GM23338 (cell line): ENCODE results near the gene OR6C65. TPM values are rescaled to one million over a fixed set of nuclear protein-coding genes. Genes with fewer than 3 reads are reported as not detected.

Source experiments
- ATAC-seq: fragments of 200-7000 bp; cut with Tn5 transposase; 3 replicates; pipeline ENCODE4 v1.9.1; 2020
- DNase-seq: peaks from one replicate; pipeline ENCODE4 v3.0.0-alpha.2; 2015; ENCODE audit warnings: low spot score
- H2AFZ ChIP-seq: fragments of 200-600 bp; sonication (generic); 2 replicates; pipeline ENCODE4 v1.8.0; 2016; ENCODE audit warnings: antibody characterized with exemption, mild to moderate bottlenecking, moderate library complexity
- H3F3A ChIP-seq: fragments of 200-600 bp; sonication (generic); replicated peaks from 2 replicates; pipeline ENCODE4 v1.8.0; 2017; ENCODE audit warnings: antibody characterized with exemption, mixed run types, low read depth
- H3K27ac ChIP-seq: fragments of 200-600 bp; sonication (generic); 2 replicates; pipeline ENCODE4 v1.6.1; 2016; ENCODE audit warnings: low read depth
- H3K27me3 ChIP-seq: fragments of 200-600 bp; sonication (generic); 2 replicates; pipeline ENCODE4 v1.8.0; 2016; ENCODE audit warnings: mild to moderate bottlenecking, mixed run types, moderate library complexity; ENCODE audit not compliant: insufficient read depth
- H3K36me3 ChIP-seq: fragments of 200-600 bp; sonication (generic); 2 replicates; pipeline ENCODE4 v1.8.0; 2016; ENCODE audit warnings: mild to moderate bottlenecking; ENCODE audit not compliant: insufficient read depth
- H3K4me1 ChIP-seq: fragments of 200-600 bp; sonication (generic); 2 replicates; pipeline ENCODE4 v1.8.0; 2016; ENCODE audit warnings: mild to moderate bottlenecking, moderate library complexity; ENCODE audit not compliant: insufficient read depth
- H3K4me2 ChIP-seq: fragments of 200-600 bp; sonication (generic); 2 replicates; pipeline ENCODE4 v1.7.1; 2017; ENCODE audit warnings: mixed run types
- H3K4me3 ChIP-seq: fragments of 200-600 bp; sonication (generic); 2 replicates; pipeline ENCODE4 v1.6.1; 2016; ENCODE audit warnings: mixed run types
- H3K79me2 ChIP-seq: fragments of 200-600 bp; sonication (generic); replicated peaks from 2 replicates; pipeline ENCODE4 v1.8.0; 2017; ENCODE audit warnings: mild to moderate bottlenecking; ENCODE audit not compliant: insufficient read depth
- H3K9me2 ChIP-seq: fragments of 200-600 bp; sonication (generic); 2 replicates; pipeline ENCODE4 v1.8.0; 2017; ENCODE audit not compliant: insufficient read depth
- H4K20me1 ChIP-seq: fragments of 200-600 bp; sonication (generic); replicated peaks from 2 replicates; pipeline ENCODE4 v1.8.0; 2017; ENCODE audit warnings: mild to moderate bottlenecking; ENCODE audit not compliant: insufficient read depth
- H3K27ac Mint-ChIP-seq: 2 replicates; pipeline ENCODE4 v1.8.0; 2020; ENCODE audit warnings: inconsistent platforms, mild to moderate bottlenecking, moderate library complexity, mixed read lengths
- H3K27me3 Mint-ChIP-seq: 3 replicates; pipeline ENCODE4 v1.8.0; 2022; ENCODE audit warnings: low read depth, mild to moderate bottlenecking, moderate library complexity, mixed read lengths, inconsistent platforms; ENCODE audit not compliant: insufficient read depth, poor library complexity
- H3K36me3 Mint-ChIP-seq: 3 replicates; pipeline ENCODE4 v1.8.0; 2021; ENCODE audit warnings: low read depth, mild to moderate bottlenecking, inconsistent platforms, moderate library complexity, mixed read lengths
- H3K4me1 Mint-ChIP-seq: 3 replicates; pipeline ENCODE4 v1.8.0; 2020; ENCODE audit warnings: mild to moderate bottlenecking, inconsistent platforms, mixed read lengths
- H3K4me3 Mint-ChIP-seq: 3 replicates; pipeline ENCODE4 v1.8.0; 2021; ENCODE audit warnings: moderate library complexity, mild to moderate bottlenecking, inconsistent platforms, mixed read lengths
- H3K9me3 Mint-ChIP-seq: 3 replicates; pipeline ENCODE4 v1.8.0; 2020; ENCODE audit warnings: moderate library complexity, mild to moderate bottlenecking, inconsistent platforms, mixed read lengths
- CREB1 ChIP-seq: fragments of 250-450 bp; sonication (Bioruptor Pico); IDR thresholded peaks from 2 replicates; pipeline ENCODE4 v1.5.0; 2020; ENCODE audit warnings: low read depth, mild to moderate bottlenecking, moderate library complexity
- CTCF ChIP-seq, 2 experiments: fragments of 200-600 bp in 1 of 2; sonication (generic) in 1 of 2; conservative IDR thresholded peaks; 2 replicates each; pipeline versions ENCODE4 v1.5.1 to v1.6.1; 2016 to 2017; ENCODE audit warnings: antibody characterized with exemption in 2 of 2, low read depth in 2 of 2, mild to moderate bottlenecking in 2 of 2, moderate library complexity in 1 of 2
- ETS1 ChIP-seq: IDR thresholded peaks from 2 replicates; pipeline ENCODE4 v1.6.1; 2016; ENCODE audit warnings: antibody characterized with exemption
- EZH2 ChIP-seq: fragments of 200-600 bp; sonication (generic); IDR thresholded peaks from one replicate; pipeline ENCODE4 v1.8.0; 2017; ENCODE audit warnings: antibody characterized with exemption, mild to moderate bottlenecking, low read depth; ENCODE audit not compliant: unreplicated experiment
- EZH2phosphoT487 ChIP-seq: fragments of 200-600 bp; sonication (generic); IDR thresholded peaks from one replicate; pipeline ENCODE4 v1.8.1; 2018; ENCODE audit warnings: antibody characterized with exemption; ENCODE audit not compliant: unreplicated experiment
- NANOG ChIP-seq: IDR thresholded peaks from 2 replicates; pipeline ENCODE4 v1.6.1; 2016; ENCODE audit warnings: antibody characterized with exemption, borderline replicate concordance
- POLR2AphosphoS5 ChIP-seq: IDR thresholded peaks from 2 replicates; pipeline ENCODE4 v1.6.1; 2016; ENCODE audit warnings: antibody characterized with exemption, low read depth
- REST ChIP-seq: IDR thresholded peaks from one replicate; pipeline ENCODE4 v1.6.1; 2018; ENCODE audit warnings: antibody characterized with exemption; ENCODE audit not compliant: unreplicated experiment
- STAT1 ChIP-seq: IDR thresholded peaks from one replicate; pipeline ENCODE4 v1.6.1; 2016; ENCODE audit warnings: antibody characterized with exemption; ENCODE audit not compliant: unreplicated experiment
- ZNF114 ChIP-seq: fragments of 250-450 bp; sonication (Bioruptor Pico); IDR thresholded peaks from 2 replicates; pipeline ENCODE4 v1.5.0; 2020; ENCODE audit warnings: mild to moderate bottlenecking, moderate library complexity
- ZNF331 ChIP-seq: fragments of 250-450 bp; sonication (Bioruptor Pico); IDR thresholded peaks from 2 replicates; pipeline ENCODE4 v1.5.0; 2020; ENCODE audit warnings: low read depth, mild to moderate bottlenecking, moderate library complexity
- ZNF462 ChIP-seq: fragments of 250-450 bp; sonication (Bioruptor Pico); IDR thresholded peaks from 2 replicates; pipeline ENCODE4 v1.5.0; 2020; ENCODE audit warnings: mild to moderate bottlenecking, moderate library complexity
- polyA plus RNA-seq: library from polyadenylated mRNA; unstranded; fragments of >200 nt; fragmentation: Nextera tagmentation; extraction: Ambion mirVana; gene quantifications from 2 replicates; pipeline ENCODE4 v1.2.1, GENCODE V29; 2016
- total RNA-seq: library from RNA; depleted of rRNA; stranded (reverse); fragments of >200 nt; shearing (Covaris generic); gene quantifications from 2 replicates; pipeline ENCODE4 v1.2.3, GENCODE V29; 2014

OR6C65 gene
- total and polyA plus RNA-seq, 2 experiments from 2014 or later = not detected

- Histone ChIP-seq H4K20me1 (no peaks in the 10 kb centered on the region), H2AFZ (no peak overlapping the region), H3K4me2 (no peak overlapping the region), H3K36me3 (no peaks in the 10 kb centered on the region), H3K27me3 (no peaks in the 10 kb centered on the region), H3K4me1 (0 out of 2 replicates have a peak, but pooled peaks cover 6% of the 10 kb centered on the region), H3F3A (no peaks in the 10 kb centered on the region), H3K79me2 (no peaks in the 10 kb centered on the region), H3K9me2 (no peaks in the 10 kb centered on the region), H3K27ac (no peak overlapping the region), H3K4me3 (no peak overlapping the region)
- ATAC-seq (no peak), DNase-seq (no peak)
- Mint-ChIP-seq H3K27me3 (peaks cover 6% of the 10 kb centered on the region), H3K4me1 (no peaks in the 10 kb centered on the region; the same call in 1 of the 3 replicates), H3K36me3 (no peaks in the 10 kb centered on the region), H3K27ac (no peak overlapping the region), H3K9me3 (no peaks in the 10 kb centered on the region), H3K4me3 (no peak overlapping the region)
- no peak for TF ChIP-seq EZH2phosphoT487
- no peak for TF ChIP-seq ZNF462 (CRISPR knock-in tag)
- no peak for TF ChIP-seq REST
- no peak for TF ChIP-seq NANOG
- no peak for TF ChIP-seq POLR2AphosphoS5
- TF ChIP-seq ETS1 = no peak
- TF ChIP-seq ZNF114 (CRISPR knock-in tag) = no peak
- no peak for TF ChIP-seq CTCF (conservative IDR thresholded peaks at IDR 0.05; ENCODE audit: low read depth in 2 of 2)
- no peak for TF ChIP-seq STAT1
- TF ChIP-seq CREB1 (CRISPR knock-in tag) = no peak
- no peak for TF ChIP-seq ZNF331 (CRISPR knock-in tag)
- TF ChIP-seq EZH2 = no peak
Measured at GRCh38 chr12:55416961-55417360, 16.6 kb downstream of the OR6C65 start.
